ENCODE data around the gene DSCAML1. TPM values are rescaled to one million over a fixed set of nuclear protein-coding genes. Genes with fewer than 3 reads are reported as not detected.

The DSCAML1 gene
- total RNA-seq, 4 donors from 2014 or later = 0.20 to 1.1 (median 0.36) TPM

DNA sequence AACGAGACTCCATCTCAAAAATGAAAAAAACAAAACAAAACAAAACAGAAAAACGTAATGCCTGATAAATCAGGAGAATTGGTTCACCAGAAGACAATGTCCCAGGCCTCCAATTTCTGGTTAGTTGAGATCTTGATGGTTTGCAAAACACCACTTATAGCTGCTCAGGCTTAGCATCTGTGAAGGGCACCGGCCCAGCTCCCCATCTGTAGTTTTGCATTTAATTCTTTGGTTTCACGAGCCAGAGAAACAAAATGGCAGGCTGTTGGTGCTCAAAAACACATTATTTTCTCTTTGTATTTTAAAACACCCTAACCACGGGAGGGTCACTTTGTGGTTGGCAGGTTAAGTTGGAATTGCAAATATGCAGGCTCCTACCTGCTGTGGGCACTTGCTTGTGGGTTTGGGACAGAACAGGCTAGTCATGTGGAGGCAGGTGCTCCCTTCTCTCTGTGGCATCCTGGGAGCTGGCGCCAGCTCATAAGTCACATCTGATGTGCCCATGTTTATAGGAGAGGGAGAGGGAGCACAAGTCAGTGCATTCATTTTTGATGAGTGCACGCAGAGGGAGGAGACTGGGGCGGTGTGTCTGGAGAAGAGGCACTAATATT is 323.4 kb downstream of the DSCAML1 start:
- Histone ChIP-seq H3K4me1 (no peaks in the 10 kb centered on the region), H3K27ac (no peak overlapping the region), H3K27me3 (no peaks in the 10 kb centered on the region), H3K9me3 (no peaks in the 10 kb centered on the region), H3K4me3 (no peak overlapping the region), H3K36me3 (no peaks in the 10 kb centered on the region)
- TF ChIP-seq EP300 (IDR thresholded peaks at IDR 0.05) (no peak), POLR2A (IDR thresholded peaks at IDR 0.05) (no peak), CTCF (IDR thresholded peaks at IDR 0.05) (no peak)
- WGBS, 2 donors = 65 to 68% methylated on average over 8 of the region's 8 CpGs
- DNase-seq (ENCODE audit: low spot score in 2 of 2) = no peak

DNA sequence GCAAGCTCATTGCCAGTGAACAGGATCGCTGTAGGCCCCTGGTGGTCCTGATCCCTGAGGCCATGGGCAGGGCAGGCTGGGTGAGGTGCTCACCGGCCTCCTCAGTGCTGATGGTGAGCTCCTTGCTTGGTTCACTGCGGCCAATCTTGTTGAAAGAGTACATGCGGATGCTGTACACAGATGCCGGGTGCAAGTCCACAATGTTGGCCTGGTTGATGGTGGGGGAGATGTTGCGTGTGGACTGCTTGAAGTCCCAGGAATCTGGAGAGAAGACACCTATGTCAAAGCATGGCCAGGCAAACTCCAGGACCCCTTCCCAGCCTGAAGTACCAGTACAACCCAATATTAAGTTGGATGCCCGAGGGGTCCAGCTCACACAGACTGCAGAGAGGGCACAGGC is 325.2 kb downstream of the DSCAML1 start:
- WGBS, 2 donors = 85 to 99% methylated on average over 7 of the region's 7 CpGs
- TF ChIP-seq POLR2A (IDR thresholded peaks at IDR 0.05) (no peak), CTCF (IDR thresholded peaks at IDR 0.05) (no peak)

DNA sequence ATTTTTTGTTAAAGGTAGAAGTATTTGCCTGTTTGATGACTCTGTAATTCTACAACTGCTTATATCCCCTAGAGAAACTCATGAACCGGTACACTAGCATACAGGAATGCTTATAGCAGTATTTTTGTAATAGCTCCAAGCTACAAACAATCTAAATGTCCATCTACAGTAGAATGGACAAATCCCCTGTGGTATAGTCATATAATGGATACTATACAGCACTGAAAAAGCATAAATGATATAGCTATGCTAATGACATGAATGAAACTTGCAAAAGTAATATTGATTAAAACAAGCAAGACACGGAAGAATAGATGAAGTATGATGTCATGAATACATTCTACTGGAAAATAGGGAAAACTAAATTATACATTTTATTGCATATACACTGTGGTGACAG is 326.4 kb downstream of the DSCAML1 start:
- WGBS, 2 donors = 82 to 88% methylated on average over 2 of the region's 2 CpGs
- no peak for DNase-seq (ENCODE audit: low spot score in 2 of 2)
- Histone ChIP-seq H3K4me3 (no peak overlapping the region), H3K27ac (no peak overlapping the region), H3K4me1 (no peaks in the 10 kb centered on the region), H3K27me3 (no peaks in the 10 kb centered on the region), H3K9me3 (no peaks in the 10 kb centered on the region), H3K36me3 (no peaks in the 10 kb centered on the region)
- TF ChIP-seq POLR2A (IDR thresholded peaks at IDR 0.05) = no peak
- no peak for TF ChIP-seq EP300 (IDR thresholded peaks at IDR 0.05)
- TF ChIP-seq CTCF (IDR thresholded peaks at IDR 0.05) = no peak

More for the DNA sequence above, 325.2 kb downstream of the DSCAML1 start:
- Histone ChIP-seq H3K9me3 (no peaks in the 10 kb centered on the region), H3K27me3 (no peaks in the 10 kb centered on the region), H3K4me3 (no peak overlapping the region), H3K27ac (no peak overlapping the region), H3K4me1 (no peaks in the 10 kb centered on the region), H3K36me3 (no peaks in the 10 kb centered on the region)
- DNase-seq (ENCODE audit: low spot score in 2 of 2) = no peak

GRCh38 chr11:117468888-117469287 is 328.1 kb downstream of the DSCAML1 start:
- WGBS, 2 donors = 69 to 74% methylated on average over 4 of the region's 4 CpGs
- Histone ChIP-seq H3K4me1 (no peaks in the 10 kb centered on the region), H3K27me3 (no peaks in the 10 kb centered on the region), H3K4me3 (no peak overlapping the region), H3K36me3 (no peaks in the 10 kb centered on the region), H3K9me3 (no peaks in the 10 kb centered on the region), H3K27ac (no peak overlapping the region)
- TF ChIP-seq CTCF (IDR thresholded peaks at IDR 0.05) (no peak), POLR2A (IDR thresholded peaks at IDR 0.05) (no peak)
- DNase-seq (ENCODE audit: low spot score in 2 of 2) = no peak

DNA sequence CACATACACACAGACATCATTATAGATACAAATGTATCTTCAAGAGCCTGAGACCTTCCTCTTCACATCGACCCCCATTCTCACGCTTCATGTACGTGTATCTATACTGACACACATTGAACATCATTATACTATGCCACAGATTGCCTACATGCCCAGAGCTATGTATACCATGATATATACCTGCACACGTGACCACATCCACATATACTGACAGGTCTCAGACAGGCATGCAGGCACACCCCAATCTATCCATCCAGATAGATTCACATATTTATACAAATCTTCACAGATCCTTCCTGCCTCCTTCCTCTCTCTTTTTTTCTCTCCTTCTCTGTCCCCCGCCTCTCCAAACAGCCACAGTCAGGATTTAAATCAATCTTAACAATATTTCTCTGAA is 329.2 kb downstream of the DSCAML1 start:
- no peak for TF ChIP-seq CTCF (IDR thresholded peaks at IDR 0.05)
- no peak for TF ChIP-seq EP300 (IDR thresholded peaks at IDR 0.05)
- TF ChIP-seq POLR2A (IDR thresholded peaks at IDR 0.05) = no peak
- 78 to 91% methylated on average over 5 of the region's 5 CpGs for WGBS, 2 donors
- H3K27me3 ChIP-seq = no peaks in the 10 kb centered on the region
- no peaks in the 10 kb centered on the region for H3K4me1 ChIP-seq
- H3K9me3 ChIP-seq = no peaks in the 10 kb centered on the region
- DNase-seq (ENCODE audit: low spot score in 2 of 2) = no peak
- no peak overlapping the region for H3K27ac ChIP-seq
- H3K36me3 ChIP-seq = no peaks in the 10 kb centered on the region
- H3K4me3 ChIP-seq = no peak overlapping the region

Measured in tibial nerve (tissue), 4 donors.